GM12892 (cell line): ENCODE results near the gene STKLD1.
"Not testable (repeated sequence)": the region's sequence is repeated elsewhere in the genome, so short reads cannot be mapped to it uniquely, and the experiment has no call there.

Source experiments
- POLR2A ChIP-seq: IDR thresholded peaks from 2 replicates; pipeline ENCODE4 v1.6.1; 2011; ENCODE audit warnings: low read depth, low read length, control low read depth
- POLR2AphosphoS5 ChIP-seq: IDR thresholded peaks from 2 replicates; pipeline ENCODE4 v1.6.1; 2011; ENCODE audit warnings: low read depth, low read length, control low read depth

DNA sequence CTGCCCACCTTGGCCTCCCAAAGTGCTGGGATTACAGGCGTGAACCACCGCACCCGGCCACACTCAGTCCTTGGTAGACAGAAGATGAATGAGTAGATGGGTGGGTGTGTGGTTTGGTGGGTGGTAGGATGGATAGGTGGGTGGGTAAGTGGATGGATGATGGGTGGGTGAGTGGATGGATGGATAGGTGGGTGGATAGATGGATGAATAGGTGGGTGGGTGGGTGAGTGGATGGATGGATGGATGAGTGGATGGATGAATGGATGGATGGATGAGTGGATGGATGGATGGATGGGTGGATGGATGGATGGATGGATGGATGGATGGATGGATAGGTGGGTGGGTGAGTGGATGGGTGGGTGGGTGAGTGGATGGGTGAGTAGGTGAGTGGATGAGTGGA, 16.1 kb downstream of the STKLD1 start:
- TF ChIP-seq POLR2AphosphoS5, POLR2A: not testable (repeated sequence)
